Ishikawa (cell line): ENCODE measurements around the gene EVC2.

Experiments used
- CEBPB ChIP-seq: IDR thresholded peaks from 2 replicates; pipeline ENCODE4 v1.6.1; 2012
- CREB1 ChIP-seq: IDR thresholded peaks from 2 replicates; pipeline ENCODE4 v1.6.1; 2012; ENCODE audit warnings: low read depth
- EGR1 ChIP-seq: IDR thresholded peaks from 2 replicates; pipeline ENCODE4 v1.6.1; 2012
- EP300 ChIP-seq: IDR thresholded peaks from 2 replicates; pipeline ENCODE4 v1.6.1; 2012; ENCODE audit warnings: borderline replicate concordance
- FOXM1 ChIP-seq: IDR thresholded peaks from 2 replicates; pipeline ENCODE4 v1.6.1; 2012; ENCODE audit warnings: low read depth, borderline replicate concordance
- MAX ChIP-seq: IDR thresholded peaks from 2 replicates; pipeline ENCODE4 v1.6.1; 2012
- NFIC ChIP-seq: IDR thresholded peaks from 2 replicates; pipeline ENCODE4 v1.6.1; 2012
- RAD21 ChIP-seq: IDR thresholded peaks from 2 replicates; pipeline ENCODE4 v1.6.1; 2012; ENCODE audit warnings: low read depth
- REST ChIP-seq: IDR thresholded peaks from 2 replicates; pipeline ENCODE4 v1.6.1; 2012; ENCODE audit warnings: low read depth, mild to moderate bottlenecking
- TAF1 ChIP-seq: IDR thresholded peaks from 2 replicates; pipeline ENCODE4 v1.6.1; 2012; ENCODE audit warnings: low read depth, mild to moderate bottlenecking
- TCF12 ChIP-seq: IDR thresholded peaks from 2 replicates; pipeline ENCODE4 v1.6.1; 2012; ENCODE audit warnings: low read depth
- TEAD4 ChIP-seq: IDR thresholded peaks from 2 replicates; pipeline ENCODE4 v1.6.1; 2012
- USF1 ChIP-seq: IDR thresholded peaks from 2 replicates; pipeline ENCODE4 v1.6.1; 2012
- YY1 ChIP-seq: IDR thresholded peaks from 2 replicates; pipeline ENCODE4 v1.6.1; 2012; ENCODE audit warnings: low read depth
- ZBTB7A ChIP-seq: IDR thresholded peaks from 2 replicates; pipeline ENCODE4 v1.6.1; 2012; ENCODE audit warnings: low read depth

Gene EVC2

GRCh38 chr4:5562476-5562875 lies 145.9 kb downstream of the EVC2 start:
- TF ChIP-seq EGR1 (no peak), NFIC (no peak), USF1 (no peak), YY1 (no peak)

- no peak for TF ChIP-seq TCF12
- no peak for TF ChIP-seq YY1
- TF ChIP-seq EGR1 = no peak
- no peak for TF ChIP-seq USF1
- TF ChIP-seq FOXM1 = no peak
- no peak for TF ChIP-seq CREB1
- TF ChIP-seq TEAD4 = no peak
- no peak for TF ChIP-seq NFIC
- no peak for TF ChIP-seq EP300
- TF ChIP-seq REST = no peak
- TF ChIP-seq ZBTB7A = no peak
- TF ChIP-seq RAD21 = no peak
- TF ChIP-seq CEBPB = no peak
Observed at GRCh38 chr4:5561286-5561685, 147.1 kb downstream of the EVC2 start.

- TF ChIP-seq TCF12 (no peak), REST (no peak), MAX (no peak), RAD21 (no peak), NFIC (no peak), FOXM1 (no peak), USF1 (no peak), TAF1 (no peak), CREB1 (no peak), EGR1 (no peak), CEBPB (no peak), YY1 (no peak), ZBTB7A (no peak), TEAD4 (no peak), EP300 (no peak)
Observed at GRCh38 chr4:5558502-5558901, 149.9 kb downstream of the EVC2 start.

GRCh38 chr4:5554376-5554775 lies 154.0 kb downstream of the EVC2 start:
- TF ChIP-seq YY1 (no peak), CEBPB (no peak)

GRCh38 chr4:5553801-5554200 lies 154.6 kb downstream of the EVC2 start:
- TF ChIP-seq EP300 (no peak), TCF12 (no peak), TEAD4 (no peak), FOXM1 (no peak), NFIC (no peak), MAX (no peak), RAD21 (no peak), REST (no peak), EGR1 (no peak), TAF1 (no peak), ZBTB7A (no peak), CEBPB (no peak), USF1 (no peak), YY1 (no peak), CREB1 (no peak)
